ENCODE data around the gene TPP1. TPM values are rescaled to one million over a fixed set of nuclear protein-coding genes. Genes with fewer than 3 reads are reported as not detected.

TPP1 gene
- total RNA-seq, 1 donor from 2014 or later = 101 TPM

- Mint-ChIP-seq H3K27ac (ENCODE audit: unreplicated experiment) (no peak overlapping the region), H3K36me3 (ENCODE audit: low read depth) (peaks cover 4% of the 10 kb centered on the region), H3K4me1 (ENCODE audit: low read depth) (peaks cover 26% of the 10 kb centered on the region), H3K27me3 (ENCODE audit: low read depth) (no peaks in the 10 kb centered on the region), H3K4me3 (ENCODE audit: unreplicated experiment) (no peak overlapping the region), H3K9me3 (ENCODE audit: low read depth) (no peaks in the 10 kb centered on the region)
- no peak for DNase-seq (ENCODE audit: low spot score)
- no peak for TF ChIP-seq CTCF (IDR thresholded peaks at IDR 0.05)
These were observed 44.2 kb downstream of the TPP1 start for GRCh38 chr11:6574816-6575715.

- peaks cover 5% of the 10 kb centered on the region for H3K36me3 Mint-ChIP-seq (ENCODE audit: low read depth)
- no peak for DNase-seq (ENCODE audit: low spot score)
These were observed 47.0 kb downstream of the TPP1 start for GRCh38 chr11:6572215-6572614.

GRCh38 chr11:6571434-6572008 lies 47.7 kb downstream of the TPP1 start:
- no peak overlapping the region for H3K4me3 Mint-ChIP-seq (ENCODE audit: unreplicated experiment)
- no peak for DNase-seq (ENCODE audit: low spot score)
- H3K27me3 Mint-ChIP-seq (ENCODE audit: low read depth) = no peaks in the 10 kb centered on the region
- H3K4me1 Mint-ChIP-seq (ENCODE audit: low read depth) = peaks cover 24% of the 10 kb centered on the region
- no peaks in the 10 kb centered on the region for H3K9me3 Mint-ChIP-seq (ENCODE audit: low read depth)
- TF ChIP-seq CTCF (IDR thresholded peaks at IDR 0.05) = no peak
- peaks cover 8% of the 10 kb centered on the region for H3K36me3 Mint-ChIP-seq (ENCODE audit: low read depth)
- no peak overlapping the region for H3K27ac Mint-ChIP-seq (ENCODE audit: unreplicated experiment)

More at GRCh38 chr11:6572215-6572614, 47.0 kb downstream of the TPP1 start:
- Mint-ChIP-seq H3K4me1 (ENCODE audit: low read depth) (peaks cover 31% of the 10 kb centered on the region), H3K9me3 (ENCODE audit: low read depth) (no peaks in the 10 kb centered on the region), H3K27ac (ENCODE audit: unreplicated experiment) (peak overlapping the region; percentile 76), H3K4me3 (ENCODE audit: unreplicated experiment) (no peak overlapping the region), H3K27me3 (ENCODE audit: low read depth) (no peaks in the 10 kb centered on the region)
- no peak for TF ChIP-seq CTCF (IDR thresholded peaks at IDR 0.05)

GRCh38 chr11:6570691-6571427 lies 48.4 kb downstream of the TPP1 start:
- no peak overlapping the region for H3K4me3 Mint-ChIP-seq (ENCODE audit: unreplicated experiment)
- no peak overlapping the region for H3K27ac Mint-ChIP-seq (ENCODE audit: unreplicated experiment)
- no peaks in the 10 kb centered on the region for H3K9me3 Mint-ChIP-seq (ENCODE audit: low read depth)
- DNase-seq (ENCODE audit: low spot score) = no peak
- TF ChIP-seq CTCF (IDR thresholded peaks at IDR 0.05) = no peak
- no peaks in the 10 kb centered on the region for H3K27me3 Mint-ChIP-seq (ENCODE audit: low read depth)
- peaks cover 22% of the 10 kb centered on the region for H3K4me1 Mint-ChIP-seq (ENCODE audit: low read depth)
- H3K36me3 Mint-ChIP-seq (ENCODE audit: low read depth) = peaks cover 8% of the 10 kb centered on the region

- DNase-seq (ENCODE audit: low spot score) = no peak
- H3K27me3 Mint-ChIP-seq (ENCODE audit: low read depth) = no peaks in the 10 kb centered on the region
- no peak overlapping the region for H3K4me3 Mint-ChIP-seq (ENCODE audit: unreplicated experiment)
- H3K4me1 Mint-ChIP-seq (ENCODE audit: low read depth) = peaks cover 22% of the 10 kb centered on the region
- no peaks in the 10 kb centered on the region for H3K9me3 Mint-ChIP-seq (ENCODE audit: low read depth)
- H3K27ac Mint-ChIP-seq (ENCODE audit: unreplicated experiment) = no peak overlapping the region
- H3K36me3 Mint-ChIP-seq (ENCODE audit: low read depth) = peaks cover 7% of the 10 kb centered on the region
- no peak for TF ChIP-seq CTCF (IDR thresholded peaks at IDR 0.05)
These were observed 49.5 kb downstream of the TPP1 start for GRCh38 chr11:6569706-6570105.

Data from chondrocyte (in vitro differentiated cells).